Ishikawa (cell line): ENCODE data around the gene ARHGAP5.

Source experiments
- CREB1 ChIP-seq: IDR thresholded peaks from 2 replicates; pipeline ENCODE4 v1.6.1; 2012; ENCODE audit warnings: low read depth
- FOXM1 ChIP-seq: IDR thresholded peaks from 2 replicates; pipeline ENCODE4 v1.6.1; 2012; ENCODE audit warnings: low read depth, borderline replicate concordance
- RAD21 ChIP-seq: IDR thresholded peaks from 2 replicates; pipeline ENCODE4 v1.6.1; 2012; ENCODE audit warnings: low read depth
- TAF1 ChIP-seq: IDR thresholded peaks from 2 replicates; pipeline ENCODE4 v1.6.1; 2012; ENCODE audit warnings: low read depth, mild to moderate bottlenecking
- TF ChIP-seq, protein P1 (sequence below): IDR thresholded peaks from 2 replicates; pipeline ENCODE4 v1.6.1; 2012; ENCODE audit warnings: low read depth, mild to moderate bottlenecking

GRCh38 chr14:32044454-32044853 is 32.6 kb upstream of the ARHGAP5 start:
- TF ChIP-seq, protein P1, sequence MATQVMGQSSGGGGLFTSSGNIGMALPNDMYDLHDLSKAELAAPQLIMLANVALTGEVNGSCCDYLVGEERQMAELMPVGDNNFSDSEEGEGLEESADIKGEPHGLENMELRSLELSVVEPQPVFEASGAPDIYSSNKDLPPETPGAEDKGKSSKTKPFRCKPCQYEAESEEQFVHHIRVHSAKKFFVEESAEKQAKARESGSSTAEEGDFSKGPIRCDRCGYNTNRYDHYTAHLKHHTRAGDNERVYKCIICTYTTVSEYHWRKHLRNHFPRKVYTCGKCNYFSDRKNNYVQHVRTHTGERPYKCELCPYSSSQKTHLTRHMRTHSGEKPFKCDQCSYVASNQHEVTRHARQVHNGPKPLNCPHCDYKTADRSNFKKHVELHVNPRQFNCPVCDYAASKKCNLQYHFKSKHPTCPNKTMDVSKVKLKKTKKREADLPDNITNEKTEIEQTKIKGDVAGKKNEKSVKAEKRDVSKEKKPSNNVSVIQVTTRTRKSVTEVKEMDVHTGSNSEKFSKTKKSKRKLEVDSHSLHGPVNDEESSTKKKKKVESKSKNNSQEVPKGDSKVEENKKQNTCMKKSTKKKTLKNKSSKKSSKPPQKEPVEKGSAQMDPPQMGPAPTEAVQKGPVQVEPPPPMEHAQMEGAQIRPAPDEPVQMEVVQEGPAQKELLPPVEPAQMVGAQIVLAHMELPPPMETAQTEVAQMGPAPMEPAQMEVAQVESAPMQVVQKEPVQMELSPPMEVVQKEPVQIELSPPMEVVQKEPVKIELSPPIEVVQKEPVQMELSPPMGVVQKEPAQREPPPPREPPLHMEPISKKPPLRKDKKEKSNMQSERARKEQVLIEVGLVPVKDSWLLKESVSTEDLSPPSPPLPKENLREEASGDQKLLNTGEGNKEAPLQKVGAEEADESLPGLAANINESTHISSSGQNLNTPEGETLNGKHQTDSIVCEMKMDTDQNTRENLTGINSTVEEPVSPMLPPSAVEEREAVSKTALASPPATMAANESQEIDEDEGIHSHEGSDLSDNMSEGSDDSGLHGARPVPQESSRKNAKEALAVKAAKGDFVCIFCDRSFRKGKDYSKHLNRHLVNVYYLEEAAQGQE, result no peak
- no peak for TF ChIP-seq RAD21
- TF ChIP-seq TAF1, result no peak
- no peak for TF ChIP-seq FOXM1
- TF ChIP-seq CREB1, result no peak
